Measurements from ENCODE around the gene GTF3A. TPM values are rescaled to one million over a fixed set of nuclear protein-coding genes. Genes with fewer than 3 reads are reported as not detected.
"Not testable (repeated sequence)": the region's sequence is repeated elsewhere in the genome, so short reads cannot be mapped to it uniquely, and the experiment has no call there.

The GTF3A gene
- total and polyA plus RNA-seq, 4 experiments from 2014 or later: 225 to 688 (median 416) TPM

DNA sequence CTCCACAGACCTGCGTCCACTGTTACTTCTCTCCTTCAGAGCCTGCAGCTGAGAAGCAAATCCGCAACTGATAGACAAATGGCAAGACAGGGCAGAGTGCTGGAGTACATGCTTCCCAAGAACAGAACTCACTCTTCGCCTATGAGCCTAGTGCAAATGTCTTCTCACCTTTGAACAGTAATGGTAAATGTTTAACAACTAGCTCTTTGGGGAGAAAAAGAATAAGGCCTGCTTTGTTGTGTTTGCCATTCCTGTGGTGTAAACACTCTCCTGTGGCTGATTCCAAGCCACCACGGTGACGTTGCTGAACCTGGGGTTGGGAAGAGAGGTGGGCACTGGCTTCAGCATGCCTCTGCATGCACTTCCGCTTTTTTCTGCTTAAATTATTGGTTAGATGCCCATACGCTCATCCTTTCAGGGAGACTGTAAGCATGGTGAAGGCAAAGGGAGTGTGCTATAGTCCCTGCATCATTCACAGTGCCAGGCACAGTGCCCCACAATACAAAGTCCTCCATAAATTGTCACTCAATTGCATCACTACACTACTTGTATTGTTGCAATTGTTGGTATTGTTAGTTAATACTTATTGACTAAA, 28.1 kb upstream of the GTF3A start:
- Mint-ChIP-seq H3K4me1 (peaks cover 0 to 2% (median under 1%) of the 10 kb centered on the region in 4 donors), H3K9me3 (no peaks in the 10 kb centered on the region), H3K27ac (no peak overlapping the region), H3K4me3 (no peak overlapping the region), H3K27me3 (peaks cover 3 to 6% of the 10 kb centered on the region in 2 donors), H3K36me3 (no peaks in the 10 kb centered on the region)
- Histone ChIP-seq H3K4me3 (ENCODE audit: low read length in 2 of 2) (no peak overlapping the region), H3K9me3 (ENCODE audit: control insufficient read depth in 1 of 2, low read length in 2 of 2) (no peaks in the 10 kb centered on the region), H3K27me3 (ENCODE audit: insufficient read depth, low read length) (no peaks in the 10 kb centered on the region), H3K36me3 (ENCODE audit: insufficient read depth, low read length) (no peaks in the 10 kb centered on the region), H3K27ac (ENCODE audit: low read depth, low read length) (no peak overlapping the region), H3K4me1 (ENCODE audit: insufficient read depth, low read length) (no peaks in the 10 kb centered on the region)
- ChIA-PET CTCF (ENCODE audit: partially characterized antibody) (interaction anchor here (1.3 kb wide), 1 partner anchor 9 kb away, joined by 3 read pairs; no protein-coding TSS in a partner anchor), POLR2A (ENCODE audit: partially characterized antibody) (no interaction called here)
- DNase-seq: no peak
- intact Hi-C loops (cut with micrococcal nuclease): no loop called here

DNA sequence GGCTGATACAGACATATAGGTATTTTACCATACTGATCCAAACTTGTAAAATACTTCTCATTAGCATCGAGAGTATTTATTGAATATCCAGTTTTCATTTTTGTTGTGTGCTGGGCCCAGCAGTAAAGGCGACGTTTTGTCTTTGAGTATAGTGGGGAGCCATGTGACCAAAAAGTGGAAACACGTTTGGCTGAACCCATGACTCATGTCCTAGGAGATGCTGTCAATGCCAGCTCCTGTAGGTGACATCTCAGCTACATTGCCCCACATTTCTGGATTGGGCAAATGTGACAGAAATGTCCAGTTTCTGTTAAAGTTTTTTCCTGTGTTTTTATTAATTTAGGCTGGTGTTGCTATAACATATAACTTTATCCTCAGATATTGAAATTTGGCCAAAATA, 26.1 kb upstream of the GTF3A start:
- Histone ChIP-seq H3K36me3 (ENCODE audit: insufficient read depth, low read length) (no peaks in the 10 kb centered on the region), H3K27ac (ENCODE audit: low read depth, low read length) (no peak overlapping the region), H3K4me3 (ENCODE audit: low read length in 2 of 2) (no peak overlapping the region), H3K9me3 (ENCODE audit: control insufficient read depth in 1 of 2, low read length in 2 of 2) (no peaks in the 10 kb centered on the region), H3K27me3 (ENCODE audit: insufficient read depth, low read length) (no peaks in the 10 kb centered on the region), H3K4me1 (ENCODE audit: insufficient read depth, low read length) (no peaks in the 10 kb centered on the region)
- no peak for DNase-seq
- Mint-ChIP-seq H3K27ac (no peak overlapping the region), H3K4me1 (peaks cover 0 to 3% (median under 1%) of the 10 kb centered on the region in 4 donors), H3K4me3 (no peak overlapping the region), H3K9me3 (no peaks in the 10 kb centered on the region), H3K27me3 (peaks cover 3 to 6% of the 10 kb centered on the region in 2 donors), H3K36me3 (no peaks in the 10 kb centered on the region)
- ChIA-PET CTCF (ENCODE audit: partially characterized antibody) (interaction anchor here (0.6 to 2.6 kb wide), 2 partner anchors 19 to 428 kb away, joined by 3 to 8 read pairs; no protein-coding TSS in a partner anchor), POLR2A (ENCODE audit: partially characterized antibody) (no interaction called here)
- intact Hi-C loops (cut with micrococcal nuclease): no loop called here

DNA sequence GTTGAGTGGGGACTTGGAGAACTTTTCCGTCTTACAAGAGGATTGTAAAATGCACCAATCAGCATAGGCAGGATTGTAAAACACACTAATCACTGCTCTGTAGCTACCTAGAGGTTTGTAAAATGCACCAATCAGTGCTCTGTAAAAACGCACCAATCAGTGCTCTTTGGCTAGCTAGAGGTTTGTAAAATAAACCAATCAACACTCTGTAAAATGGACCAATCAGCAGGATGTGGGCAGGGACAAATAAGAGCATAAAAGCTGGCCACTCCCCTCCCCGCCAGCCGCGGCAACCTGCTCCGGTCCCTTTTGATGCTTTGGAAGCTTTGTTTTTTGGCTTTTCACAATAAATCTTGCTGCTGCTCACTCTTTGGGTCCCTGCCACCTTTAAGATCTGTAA, 24.0 kb upstream of the GTF3A start:
- POLR2A ChIA-PET (ENCODE audit: partially characterized antibody); H3K4me1 ChIP-seq (ENCODE audit: insufficient read depth, low read length); H3K36me3 Mint-ChIP-seq; H3K4me1 Mint-ChIP-seq; H3K27me3 ChIP-seq (ENCODE audit: insufficient read depth, low read length); DNase-seq; H3K27ac Mint-ChIP-seq; H3K4me3 Mint-ChIP-seq; H3K36me3 ChIP-seq (ENCODE audit: insufficient read depth, low read length); H3K9me3 Mint-ChIP-seq; H3K4me3 ChIP-seq (ENCODE audit: low read length in 2 of 2); H3K27ac ChIP-seq (ENCODE audit: low read depth, low read length); H3K9me3 ChIP-seq (ENCODE audit: control insufficient read depth in 1 of 2, low read length in 2 of 2); intact Hi-C loops (cut with micrococcal nuclease); H3K27me3 Mint-ChIP-seq: not testable (repeated sequence)
- CTCF ChIA-PET (ENCODE audit: partially characterized antibody): interaction anchor here (1.1 to 2.6 kb wide), 3 partner anchors 426 to 433 kb away, joined by 3 to 8 read pairs (median 3); no protein-coding TSS in a partner anchor

DNA sequence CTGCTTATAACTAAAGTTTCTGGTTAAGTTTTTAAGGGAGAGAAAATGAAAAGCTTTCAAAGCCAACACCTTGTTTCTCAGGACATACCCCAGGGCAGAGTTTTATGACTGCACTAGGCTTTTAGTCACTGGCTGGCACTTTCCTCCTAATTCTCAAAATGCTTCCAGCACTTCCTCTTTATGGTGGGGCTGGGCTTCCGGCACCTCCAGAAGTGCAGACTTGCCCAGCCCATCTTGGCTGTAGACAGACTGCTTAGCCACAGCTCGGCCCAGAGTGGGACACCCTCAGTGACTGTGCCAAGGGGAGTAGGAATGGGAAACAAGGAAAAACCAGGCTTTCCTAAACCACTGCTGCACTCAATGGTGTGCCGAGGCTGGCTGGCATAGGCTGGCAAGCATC, 23.2 kb upstream of the GTF3A start:
- intact Hi-C loops (cut with micrococcal nuclease): no loop called here
- H3K27me3 ChIP-seq (ENCODE audit: insufficient read depth, low read length): no peaks in the 10 kb centered on the region
- Mint-ChIP-seq H3K27ac (no peak overlapping the region), H3K27me3 (peaks cover 3% of the 10 kb centered on the region in 2 donors), H3K36me3 (no peaks in the 10 kb centered on the region), H3K9me3 (no peaks in the 10 kb centered on the region), H3K4me3 (no peak overlapping the region), H3K4me1 (peaks cover 0 to 3% (median 1%) of the 10 kb centered on the region in 4 donors)
- H3K36me3 ChIP-seq (ENCODE audit: insufficient read depth, low read length): no peaks in the 10 kb centered on the region
- no peaks in the 10 kb centered on the region for H3K9me3 ChIP-seq (ENCODE audit: control insufficient read depth in 1 of 2, low read length in 2 of 2)
- H3K27ac ChIP-seq (ENCODE audit: low read depth, low read length): no peak overlapping the region
- no peaks in the 10 kb centered on the region for H3K4me1 ChIP-seq (ENCODE audit: insufficient read depth, low read length)
- H3K4me3 ChIP-seq (ENCODE audit: low read length in 2 of 2): no peak overlapping the region
- DNase-seq: no peak
- ChIA-PET CTCF (ENCODE audit: partially characterized antibody) (interaction anchor here (0.7 to 1.2 kb wide), 4 partner anchors 27 to 432 kb away, joined by 3 read pairs; no protein-coding TSS in a partner anchor), POLR2A (ENCODE audit: partially characterized antibody) (no interaction called here)

DNA sequence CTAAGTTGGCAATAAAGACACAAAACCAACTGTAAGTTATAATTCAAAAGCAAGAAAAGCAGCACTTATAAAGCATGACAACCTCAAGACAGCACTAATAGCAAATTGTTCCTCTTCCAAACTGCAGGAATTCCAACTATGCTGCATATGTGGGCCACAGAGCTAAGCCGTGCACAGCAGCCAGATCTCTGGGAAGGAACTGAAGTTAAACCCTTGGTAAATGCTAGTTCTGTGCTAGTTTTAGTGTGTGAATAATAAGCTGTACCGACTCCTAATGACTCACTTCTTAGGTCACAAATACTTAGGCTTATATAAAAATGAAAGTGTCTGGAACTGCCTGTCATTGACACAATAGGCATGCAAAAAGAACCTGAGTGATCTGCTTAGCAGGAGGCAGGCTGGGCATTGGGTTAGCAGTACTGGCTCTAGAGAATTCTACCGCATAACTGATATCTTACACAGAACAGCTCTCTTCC, 21.2 kb upstream of the GTF3A start:
- intact Hi-C loops (cut with micrococcal nuclease): no loop called here
- POLR2A ChIA-PET (ENCODE audit: partially characterized antibody): no interaction called here

DNA sequence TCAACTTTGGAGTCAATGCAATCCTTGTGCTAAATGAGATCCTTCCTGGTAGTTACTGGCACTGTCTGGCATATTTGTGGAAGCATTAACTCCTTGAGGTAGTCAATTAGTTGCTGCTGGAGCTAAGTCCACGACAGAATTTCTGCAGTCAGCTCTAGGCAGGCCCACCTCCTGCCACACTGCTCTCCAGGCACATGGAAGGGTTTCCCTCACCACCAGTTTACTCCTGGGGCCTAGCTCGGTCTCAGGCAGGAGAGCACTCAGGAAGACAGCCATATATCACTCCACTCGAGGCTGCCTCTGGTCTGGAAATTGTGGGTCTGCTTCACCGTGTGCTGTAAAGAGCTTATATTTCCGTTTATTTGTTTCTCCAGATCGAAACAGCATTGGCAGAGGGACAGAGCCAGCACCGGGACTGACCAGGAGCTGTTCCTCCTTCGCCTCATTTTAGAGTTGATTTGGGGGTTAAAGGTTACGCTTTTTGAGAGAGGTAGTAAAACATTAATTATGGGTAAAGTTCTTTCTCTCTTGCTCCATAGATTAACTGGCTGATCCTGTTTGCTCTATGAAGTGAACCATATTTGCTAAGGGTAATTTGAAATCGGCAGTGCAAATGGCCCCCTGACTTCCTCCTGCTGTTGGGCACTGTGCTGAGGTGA, 20.6 kb upstream of the GTF3A start:
- Histone ChIP-seq H3K36me3 (ENCODE audit: insufficient read depth, low read length) (no peaks in the 10 kb centered on the region), H3K27me3 (ENCODE audit: insufficient read depth, low read length) (no peaks in the 10 kb centered on the region), H3K4me3 (ENCODE audit: low read length in 2 of 2) (no peak overlapping the region), H3K4me1 (ENCODE audit: insufficient read depth, low read length) (peaks cover 3% of the 10 kb centered on the region), H3K27ac (ENCODE audit: low read depth, low read length) (no peak overlapping the region), H3K9me3 (ENCODE audit: control insufficient read depth in 1 of 2, low read length in 2 of 2) (no peaks in the 10 kb centered on the region)
- ChIA-PET CTCF (ENCODE audit: partially characterized antibody) (interaction anchor here (0.7 to 2.2 kb wide), 9 partner anchors 22 to 740 kb away, joined by 3 to 23 read pairs (median 4); partner anchors contain the start of gene MTIF3), POLR2A (ENCODE audit: partially characterized antibody) (interaction anchor here (1.6 kb wide), 1 partner anchor 48 kb away, joined by 4 read pairs; no protein-coding TSS in a partner anchor)
- Mint-ChIP-seq H3K4me3 (no peak overlapping the region), H3K4me1 (peaks cover 2 to 8% (median 4%) of the 10 kb centered on the region in 4 donors), H3K36me3 (no peaks in the 10 kb centered on the region), H3K9me3 (no peaks in the 10 kb centered on the region), H3K27me3 (peaks cover 6 to 13% of the 10 kb centered on the region in 2 donors), H3K27ac (peak overlapping the region in 1 of 7 donors; percentile 9)
- intact Hi-C loops (cut with micrococcal nuclease): no loop called here
- no peak for DNase-seq

More for the DNA sequence above, 21.2 kb upstream of the GTF3A start:
- Histone ChIP-seq H3K4me3 (ENCODE audit: low read length in 2 of 2) (no peak overlapping the region), H3K27ac (ENCODE audit: low read depth, low read length) (no peak overlapping the region), H3K36me3 (ENCODE audit: insufficient read depth, low read length) (no peaks in the 10 kb centered on the region), H3K4me1 (ENCODE audit: insufficient read depth, low read length) (peaks cover 3% of the 10 kb centered on the region), H3K9me3 (ENCODE audit: control insufficient read depth in 1 of 2, low read length in 2 of 2) (no peaks in the 10 kb centered on the region), H3K27me3 (ENCODE audit: insufficient read depth, low read length) (no peaks in the 10 kb centered on the region)
- H3K4me3 Mint-ChIP-seq: no peak overlapping the region
- no peak overlapping the region for H3K27ac Mint-ChIP-seq
- no peaks in the 10 kb centered on the region for H3K36me3 Mint-ChIP-seq
- peaks cover 6 to 13% of the 10 kb centered on the region in 2 donors for H3K27me3 Mint-ChIP-seq
- CTCF ChIA-PET (ENCODE audit: partially characterized antibody): interaction anchor here (0.7 to 2.2 kb wide), 9 partner anchors 23 to 741 kb away, joined by 3 to 23 read pairs (median 4); partner anchors contain the start of gene MTIF3
- DNase-seq: no peak
- H3K9me3 Mint-ChIP-seq: no peaks in the 10 kb centered on the region
- peaks cover 2 to 8% (median 4%) of the 10 kb centered on the region in 4 donors for H3K4me1 Mint-ChIP-seq

DNA sequence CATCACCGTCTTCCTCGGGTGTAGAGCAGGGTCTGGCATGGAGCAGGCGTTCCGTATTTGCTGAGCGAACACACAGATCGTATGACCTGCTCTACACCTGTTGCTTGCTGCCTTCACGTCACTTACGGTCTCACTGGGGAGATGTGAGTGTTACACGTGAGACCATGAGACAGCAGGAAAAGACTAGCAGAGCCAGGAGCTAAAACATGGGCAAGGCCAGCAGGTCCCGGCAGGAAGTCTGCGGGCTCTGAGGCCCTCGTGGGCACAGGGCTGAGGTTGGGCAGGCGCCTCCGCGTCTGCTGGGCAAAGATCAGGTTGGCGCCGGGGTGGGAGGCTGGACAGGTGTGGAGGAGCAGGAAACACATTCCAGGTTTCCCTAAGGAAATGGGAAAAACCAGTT, 19.7 kb upstream of the GTF3A start:
- no peak for DNase-seq
- peaks cover 3% of the 10 kb centered on the region for H3K4me1 ChIP-seq (ENCODE audit: insufficient read depth, low read length)
- POLR2A ChIA-PET (ENCODE audit: partially characterized antibody): interaction anchor here (0.8 to 1.6 kb wide), 3 partner anchors 45 to 217 kb away, joined by 4 to 6 read pairs (median 4); partner anchors contain the start of genes MTIF3 and POLR1D
- no peaks in the 10 kb centered on the region for H3K27me3 ChIP-seq (ENCODE audit: insufficient read depth, low read length)
- no peak overlapping the region for H3K4me3 Mint-ChIP-seq
- H3K4me1 Mint-ChIP-seq: peaks cover 2 to 8% (median 4%) of the 10 kb centered on the region in 4 donors
- peaks cover 6 to 13% of the 10 kb centered on the region in 2 donors for H3K27me3 Mint-ChIP-seq
- no peaks in the 10 kb centered on the region for H3K36me3 ChIP-seq (ENCODE audit: insufficient read depth, low read length)
- intact Hi-C loops (cut with micrococcal nuclease): no loop called here
- H3K9me3 ChIP-seq (ENCODE audit: control insufficient read depth in 1 of 2, low read length in 2 of 2): no peaks in the 10 kb centered on the region
- H3K4me3 ChIP-seq (ENCODE audit: low read length in 2 of 2): no peak overlapping the region
- H3K27ac Mint-ChIP-seq: no peak overlapping the region
- H3K27ac ChIP-seq (ENCODE audit: low read depth, low read length): no peak overlapping the region
- CTCF ChIA-PET (ENCODE audit: partially characterized antibody): interaction anchor here (0.8 to 3.2 kb wide), 6 partner anchors 8 to 426 kb away, joined by 3 to 32 read pairs (median 6); no protein-coding TSS in a partner anchor
- peaks cover 0 to 4% (median 0%) of the 10 kb centered on the region in 8 donors for H3K9me3 Mint-ChIP-seq
- no peaks in the 10 kb centered on the region for H3K36me3 Mint-ChIP-seq

Measured in CD4-positive, alpha-beta memory T cell (primary cell).